ENCODE results near the gene EFNA5. TPM values are rescaled to one million over a fixed set of nuclear protein-coding genes. Genes with fewer than 3 reads are reported as not detected.
A peak's percentile ranks its signal among the peaks of the same experiment; 100 is the strongest.

The EFNA5 gene
- total RNA-seq, 1 donor from 2014 or later: 43.0 TPM

- Mint-ChIP-seq H3K27me3 (ENCODE audit: low read depth) (no peaks in the 10 kb centered on the region), H3K9me3 (no peaks in the 10 kb centered on the region), H3K4me1 (peaks cover 16% of the 10 kb centered on the region), H3K4me3 (peak overlapping the region; percentile 90), H3K27ac (ENCODE audit: unreplicated experiment) (peak overlapping the region; percentile 87), H3K36me3 (ENCODE audit: low read depth) (no peaks in the 10 kb centered on the region)
- no peak for TF ChIP-seq CTCF (conservative IDR thresholded peaks at IDR 0.05)
- DNase-seq (ENCODE audit: low read depth, low spot score): no peak
Measured at GRCh38 chr5:107673039-107673367, 2.3 kb upstream of the EFNA5 start.

- no peaks in the 10 kb centered on the region for H3K36me3 Mint-ChIP-seq (ENCODE audit: low read depth)
- peak overlapping the region; percentile 95 for H3K27ac Mint-ChIP-seq (ENCODE audit: unreplicated experiment)
- H3K4me1 Mint-ChIP-seq: peaks cover 17% of the 10 kb centered on the region
- H3K4me3 Mint-ChIP-seq: peak overlapping the region; percentile 90
- no peak for TF ChIP-seq CTCF (conservative IDR thresholded peaks at IDR 0.05)
- H3K27me3 Mint-ChIP-seq (ENCODE audit: low read depth): no peaks in the 10 kb centered on the region
- DNase-seq (ENCODE audit: low read depth, low spot score): peak; percentile 69
- no peaks in the 10 kb centered on the region for H3K9me3 Mint-ChIP-seq
Measured at GRCh38 chr5:107672211-107673038, 1.7 kb upstream of the EFNA5 start.

- TF ChIP-seq CTCF (conservative IDR thresholded peaks at IDR 0.05): no peak
- H3K36me3 Mint-ChIP-seq (ENCODE audit: low read depth): no peaks in the 10 kb centered on the region
- H3K27ac Mint-ChIP-seq (ENCODE audit: unreplicated experiment): peak overlapping the region; percentile 95
- peaks cover 21% of the 10 kb centered on the region for H3K4me1 Mint-ChIP-seq
- peak; percentile 26 for DNase-seq (ENCODE audit: low read depth, low spot score)
- H3K4me3 Mint-ChIP-seq: peak overlapping the region; percentile 90
- H3K27me3 Mint-ChIP-seq (ENCODE audit: low read depth): no peaks in the 10 kb centered on the region
- H3K9me3 Mint-ChIP-seq: no peaks in the 10 kb centered on the region
Measured at GRCh38 chr5:107671742-107672210, 1.0 kb upstream of the EFNA5 start.

GRCh38 chr5:107670087-107670931 lies 428 bp downstream of the EFNA5 start:
- no peaks in the 10 kb centered on the region for H3K36me3 Mint-ChIP-seq (ENCODE audit: low read depth)
- H3K9me3 Mint-ChIP-seq: no peaks in the 10 kb centered on the region
- no peaks in the 10 kb centered on the region for H3K27me3 Mint-ChIP-seq (ENCODE audit: low read depth)
- H3K27ac Mint-ChIP-seq (ENCODE audit: unreplicated experiment): peak overlapping the region; percentile 98
- TF ChIP-seq CTCF (conservative IDR thresholded peaks at IDR 0.05): no peak
- DNase-seq (ENCODE audit: low read depth, low spot score): peak; percentile 47
- H3K4me1 Mint-ChIP-seq: peaks cover 31% of the 10 kb centered on the region
- H3K4me3 Mint-ChIP-seq: peak overlapping the region; percentile 95

- peak overlapping the region; percentile 94 for H3K27ac Mint-ChIP-seq (ENCODE audit: unreplicated experiment)
- peak; percentile 3 for TF ChIP-seq CTCF (conservative IDR thresholded peaks at IDR 0.05)
- H3K36me3 Mint-ChIP-seq (ENCODE audit: low read depth): no peaks in the 10 kb centered on the region
- H3K4me3 Mint-ChIP-seq: peak overlapping the region; percentile 95
- peak; percentile 26 for DNase-seq (ENCODE audit: low read depth, low spot score)
- no peaks in the 10 kb centered on the region for H3K27me3 Mint-ChIP-seq (ENCODE audit: low read depth)
- H3K4me1 Mint-ChIP-seq: peaks cover 36% of the 10 kb centered on the region
- no peaks in the 10 kb centered on the region for H3K9me3 Mint-ChIP-seq
Measured at GRCh38 chr5:107669096-107670031, 1.4 kb downstream of the EFNA5 start.
